HepG2 (cell line): Measurements from ENCODE around the gene FSHB. TPM values are rescaled to one million over a fixed set of nuclear protein-coding genes. Genes with fewer than 3 reads are reported as not detected.

ENCODE experiments used
- ATAC-seq: fragments of 200-7000 bp; cut with Tn5 transposase; 3 replicates; pipeline ENCODE4 v1.9.1; 2020; ENCODE audit warnings: mild to moderate bottlenecking, moderate library complexity
- BruUV-seq: library from RNA; stranded (reverse); fragments of 400-500 nt; replicated peaks from 2 replicates; lab custom pipeline; 2021; lab: Mats Ljungman, UMichigan
- CTCF ChIA-PET: fragments of 300-600 bp; formaldehyde crosslinking; extraction: SDS; loops from one replicate; lab custom pipeline; 2021; ENCODE audit warnings: low total read pairs, inconsistent platforms, low intra/inter-chr PET ratio; lab: Yijun Ruan, JAX
- POLR2A ChIA-PET: fragments of 350-600 bp; sonication (Branson Sonifier 250); formaldehyde crosslinking; loops from one replicate; lab custom pipeline; 2020; ENCODE audit warnings: antibody characterized with exemption, inconsistent platforms; lab: Yijun Ruan, JAX
- DNase-seq: peaks from one replicate; pipeline ENCODE4 v3.0.0-alpha.2; 2015; ENCODE audit warnings: low spot score
- FAIRE-seq: peaks from 3 replicates; lab custom pipeline; 2011; peaks lifted over from hg19 to GRCh38; lab: Jason Lieb, UNC
- H2AFZ ChIP-seq: one replicate; pipeline ENCODE4 v1.6.1; 2011; ENCODE audit warnings: low read length, inconsistent platforms
- H3K27ac ChIP-seq: fragments of 300-600 bp; 3 replicates; pipeline ENCODE4 v1.8.0; 2011; ENCODE audit warnings: mixed run types, mild to moderate bottlenecking, mixed read lengths, low read length, inconsistent platforms; ENCODE audit not compliant: insufficient read depth; ENCODE audit errors: extremely low read length
- H3K27me3 ChIP-seq, 2 experiments: fragments of 200-600 bp in 1 of 2; 2 replicates in 1 of 2; 3 replicates in 1 of 2; pipeline versions ENCODE4 v1.6.0 to v1.8.0; 2011; ENCODE audit warnings: low read length in 2 of 2, mild to moderate bottlenecking in 2 of 2, moderate library complexity in 2 of 2, inconsistent platforms in 1 of 2; ENCODE audit not compliant: insufficient read depth in 2 of 2, control insufficient read depth in 1 of 2
- H3K36me3 ChIP-seq, 2 experiments: fragments of 200-600 bp in 1 of 2; replicated peaks in 1 of 2; 2 replicates in 1 of 2; 3 replicates in 1 of 2; pipeline versions ENCODE4 v1.5.1 to v1.8.0; 2011; ENCODE audit warnings: low read length in 2 of 2, inconsistent platforms in 1 of 2; ENCODE audit not compliant: insufficient read depth in 2 of 2, control insufficient read depth in 1 of 2
- H3K4me1 ChIP-seq: 2 replicates; pipeline ENCODE4 v1.5.1; 2012; ENCODE audit warnings: low read length, inconsistent platforms; ENCODE audit not compliant: insufficient read depth
- H3K4me2 ChIP-seq: 2 replicates; pipeline ENCODE4 v1.6.0; 2011; ENCODE audit warnings: low read depth, low read length, inconsistent platforms
- H3K4me3 ChIP-seq, 3 experiments: fragments of 200-600 bp in 1 of 3; sonication (generic), shearing (Covaris generic) in 1 of 3; replicated peaks in 1 of 3; 2 replicates each; pipeline ENCODE4 v1.5.1; 2011 to 2016; ENCODE audit warnings: low read length in 3 of 3, inconsistent platforms in 2 of 3, low read depth in 2 of 3, mild to moderate bottlenecking in 2 of 3, control low read depth in 1 of 3, mixed read lengths in 1 of 3; ENCODE audit not compliant: insufficient read depth in 1 of 3
- H3K79me2 ChIP-seq: one replicate; pipeline ENCODE4 v1.6.1; 2011; ENCODE audit warnings: low read length, inconsistent platforms; ENCODE audit not compliant: insufficient read depth
- H3K9ac ChIP-seq: 2 replicates; pipeline ENCODE4 v1.6.0; 2011; ENCODE audit warnings: mild to moderate bottlenecking, low read depth, low read length, inconsistent platforms; ENCODE audit not compliant: insufficient read depth
- H3K9me3 ChIP-seq: 2 replicates; pipeline ENCODE4 v1.5.1; 2012; ENCODE audit warnings: mild to moderate bottlenecking, low read length
- H4K20me1 ChIP-seq: 2 replicates; pipeline ENCODE4 v1.6.0; 2011; ENCODE audit warnings: inconsistent platforms, mild to moderate bottlenecking, low read length, moderate library complexity; ENCODE audit not compliant: insufficient read depth
- ATAD3A ChIP-seq: sonication (generic); formaldehyde crosslinking; IDR thresholded peaks from 2 replicates; pipeline ENCODE4 v1.4.0; 2020; ENCODE audit warnings: missing genetic modification reagents
- ATF6 ChIP-seq: sonication (generic); formaldehyde crosslinking; conservative IDR thresholded peaks from 2 replicates; pipeline ENCODE4 v1.4.0; 2020; ENCODE audit warnings: missing genetic modification reagents
- CEBPG ChIP-seq: IDR thresholded peaks from 2 replicates; pipeline ENCODE4 v1.6.1; 2016
- EP300 ChIP-seq, 3 experiments: sonication (generic) in 1 of 3; formaldehyde crosslinking in 1 of 3; IDR thresholded peaks; 2 replicates each; pipeline versions ENCODE4 v1.5.1 to v1.6.1; 2011 to 2020; ENCODE audit warnings: low read depth in 2 of 3, low read length in 2 of 3, borderline replicate concordance in 1 of 3, improper control_type of control experiment in 1 of 3, mild to moderate bottlenecking in 1 of 3, missing genetic modification reagents in 1 of 3, moderate library complexity in 1 of 3
- HDAC2 ChIP-seq: sonication (generic); formaldehyde crosslinking; IDR thresholded peaks from 2 replicates; pipeline ENCODE4 v1.4.0; 2020; ENCODE audit warnings: missing genetic modification reagents
- KIAA2018 ChIP-seq: sonication (generic); formaldehyde crosslinking; IDR thresholded peaks from 2 replicates; pipeline ENCODE4 v1.5.0; 2020; ENCODE audit warnings: mild to moderate bottlenecking, missing genetic modification reagents, borderline replicate concordance
- MXD3 ChIP-seq: IDR thresholded peaks from 2 replicates; pipeline ENCODE4 v1.6.1; 2016; ENCODE audit warnings: mild to moderate bottlenecking, missing biosample characterization, missing genetic modification reagents
- NCOR1 ChIP-seq: fragments of 200-600 bp; sonication (generic); IDR thresholded peaks from 2 replicates; pipeline ENCODE4 v1.7.0; 2017; ENCODE audit warnings: antibody characterized with exemption, low read length, borderline replicate concordance
- PHF8 ChIP-seq: sonication (generic); formaldehyde crosslinking; IDR thresholded peaks from 2 replicates; pipeline ENCODE4 v1.5.0; 2020; ENCODE audit warnings: missing genetic modification reagents
- ZFAT ChIP-seq: sonication (generic); formaldehyde crosslinking; conservative IDR thresholded peaks from 2 replicates; pipeline ENCODE4 v1.8.1; 2023; ENCODE audit warnings: missing genetic modification reagents, inconsistent platforms
- ZNF446 ChIP-seq: sonication (generic); formaldehyde crosslinking; IDR thresholded peaks from 2 replicates; pipeline ENCODE4 v1.5.0; 2020; ENCODE audit warnings: mild to moderate bottlenecking, missing genetic modification reagents
- ZNF513 ChIP-seq: sonication (generic); formaldehyde crosslinking; conservative IDR thresholded peaks from 2 replicates; pipeline ENCODE4 v1.5.0; 2020; ENCODE audit warnings: missing genetic modification reagents
- ZNF713 ChIP-seq: sonication (generic); formaldehyde crosslinking; IDR thresholded peaks from 2 replicates; pipeline ENCODE4 v1.4.0; 2020; ENCODE audit warnings: mild to moderate bottlenecking, missing genetic modification reagents
- in situ Hi-C: cut with HindIII; loops from 2 replicates; pipeline ENCODE4 v1.10.0; 2017; ENCODE audit warnings: low pct_unique_long_range_greater_than_20kb; ENCODE audit not compliant: extremely low pct_ligation_motif_present
- intact Hi-C: fragments of 100-400 bp; cut with micrococcal nuclease; formaldehyde crosslinking; loops from one replicate; pipeline ENCODE4 v1.10.0; 2022; ENCODE audit not compliant: unreplicated experiment
- polyA plus RNA-seq, 8 experiments: library from polyadenylated mRNA; depleted of rRNA in 3 of 8; stranded (reverse) in 7 of 8; unstranded in 1 of 8; fragments of >200 nt; fragmentation: Illumina TruSeq in 4 of 8; extraction: Trizol in 4 of 8; gene quantifications; 2 replicates each; pipeline versions ENCODE4 v1.2.1 to v1.2.3, GENCODE V29; 2011 to 2016; ENCODE audit warnings: low read depth in 4 of 8, missing spikeins in 1 of 8, mixed read lengths in 1 of 8; ENCODE audit not compliant: insufficient read depth in 1 of 8
- total RNA-seq, 5 experiments: library from RNA; depleted of rRNA; stranded (reverse); fragments of >200 nt; fragmentation: Illumina TruSeq; extraction: Trizol; gene quantifications; 2 replicates each; pipeline ENCODE4 v1.2.3, GENCODE V29; 2016; ENCODE audit warnings: low read depth in 1 of 5

FSHB gene
- total and polyA plus RNA-seq, 2 of the 13 experiments (the other 11 are each of a cell fraction or from before 2014, with no cell fraction given), result not detected

GRCh38 chr11:30270671-30271070 is 39.9 kb downstream of the FSHB start:
- no peak overlapping the region for H2AFZ ChIP-seq
- no peaks in the 10 kb centered on the region for H3K27me3 ChIP-seq
- ChIA-PET CTCF (no interaction called here), POLR2A (no interaction called here)
- H3K4me1 ChIP-seq, result no peaks in the 10 kb centered on the region
- no peaks in the 10 kb centered on the region for H3K9me3 ChIP-seq
- DNase-seq (no peak), ATAC-seq (no peak), FAIRE-seq (no peak)
- no peaks in the 10 kb centered on the region for H4K20me1 ChIP-seq
- in situ Hi-C loops (no loop called here), intact Hi-C loops (no loop called here)
- H3K4me2 ChIP-seq, result no peak overlapping the region
- H3K9ac ChIP-seq, result no peak overlapping the region
- H3K27ac ChIP-seq, result no peak overlapping the region
- H3K4me3 ChIP-seq, result no peak overlapping the region
- TF ChIP-seq ZNF513 (CRISPR knock-in tag), result no peak
- TF ChIP-seq ATAD3A (CRISPR knock-in tag), result no peak
- no peak for TF ChIP-seq ATF6 (CRISPR knock-in tag)
- no peak for TF ChIP-seq PHF8 (CRISPR knock-in tag)
- no peak for TF ChIP-seq NCOR1
- TF ChIP-seq HDAC2, result no peak
- no peak for TF ChIP-seq ZFAT (CRISPR knock-in tag)
- no peak for TF ChIP-seq EP300 (IDR thresholded peaks at IDR 0.05; ENCODE audit: low read depth in 2 of 2, low read length in 2 of 2)
- TF ChIP-seq EP300 (CRISPR knock-in tag; IDR thresholded peaks at IDR 0.05; ENCODE audit: borderline replicate concordance), result no peak
- no peak for TF ChIP-seq ZNF446 (CRISPR knock-in tag)
- no peak for TF ChIP-seq MXD3 (CRISPR knock-in tag)
- no peak for TF ChIP-seq CEBPG (CRISPR knock-in tag)
- no peak for TF ChIP-seq KIAA2018 (CRISPR knock-in tag)
- TF ChIP-seq ZNF713 (CRISPR knock-in tag), result no peak
- H3K79me2 ChIP-seq, result no peaks in the 10 kb centered on the region
- no TSS peak for BruUV-seq
- no peaks in the 10 kb centered on the region for H3K36me3 ChIP-seq
